H1 (cell line): ENCODE results near the gene RNASEH2A. TPM values are rescaled to one million over a fixed set of nuclear protein-coding genes. Genes with fewer than 3 reads are reported as not detected.

Experiments used
- CTCF ChIA-PET: fragments of 300-600 bp; sonication (Branson Sonifier 250); formaldehyde crosslinking; loops from one replicate; lab custom pipeline; 2021; ENCODE audit not compliant: partially characterized antibody; lab: Charles Lee
- POLR2A ChIA-PET: fragments of 300-600 bp; sonication (Branson Sonifier 250); formaldehyde crosslinking; loops from one replicate; lab custom pipeline; 2021; ENCODE audit warnings: inconsistent platforms; ENCODE audit not compliant: partially characterized antibody; lab: Charles Lee
- DNase-seq, 2 experiments: peaks; one replicate each; pipeline versions ENCODE4 v3.0.0 to v3.0.0-alpha.2; 2010 to 2022; ENCODE audit warnings: low spot score in 2 of 2, low read depth in 1 of 2, mixed read lengths in 1 of 2
- FAIRE-seq: peaks from 2 replicates; lab custom pipeline; 2011; peaks lifted over from hg19 to GRCh38; lab: Jason Lieb, UNC
- H2AFZ ChIP-seq: 2 replicates; pipeline ENCODE4 v1.8.1; 2012; ENCODE audit warnings: low read length, inconsistent platforms
- H2AK5ac ChIP-seq: 2 replicates; pipeline ENCODE4 v1.6.1; 2013; ENCODE audit warnings: low read depth, low read length
- H2BK120ac ChIP-seq: replicated peaks from 2 replicates; pipeline ENCODE3; 2013; ENCODE audit warnings: low read depth, low read length, inconsistent platforms
- H2BK12ac ChIP-seq: 2 replicates; pipeline ENCODE4 v1.6.1; 2013; ENCODE audit warnings: low read depth, low read length
- H2BK15ac ChIP-seq: 2 replicates; pipeline ENCODE4 v1.6.1; 2013; ENCODE audit warnings: low read length
- H2BK20ac ChIP-seq: 2 replicates; pipeline ENCODE4 v1.6.1; 2013; ENCODE audit warnings: low read length
- H2BK5ac ChIP-seq: 2 replicates; pipeline ENCODE4 v1.6.1; 2013; ENCODE audit warnings: low read depth, low read length
- H3K14ac ChIP-seq: 2 replicates; pipeline ENCODE4 v1.6.1; 2013; ENCODE audit warnings: inconsistent platforms; ENCODE audit not compliant: insufficient read length
- H3K18ac ChIP-seq: 2 replicates; pipeline ENCODE4 v1.6.1; 2013; ENCODE audit warnings: low read length; ENCODE audit errors: extremely low read depth
- H3K23ac ChIP-seq: 2 replicates; pipeline ENCODE4 v1.6.1; 2013; ENCODE audit warnings: inconsistent platforms; ENCODE audit not compliant: insufficient read length
- H3K23me2 ChIP-seq: 2 replicates; pipeline ENCODE4 v1.6.1; 2013; ENCODE audit warnings: low read depth, low read length
- H3K27ac ChIP-seq: 2 replicates; pipeline ENCODE4 v1.6.1; 2011; ENCODE audit warnings: low read depth, low read length, inconsistent platforms
- H3K27me3 ChIP-seq, 4 experiments: replicated peaks in 1 of 4; 1 replicate in 1 of 4; 2 replicates in 3 of 4; pipeline versions ENCODE4 v1.6.1 to v1.8.1; 2011 to 2013; ENCODE audit warnings: low read length in 3 of 4, mild to moderate bottlenecking in 3 of 4, inconsistent platforms in 2 of 4, mixed read lengths in 2 of 4, moderate library complexity in 1 of 4; ENCODE audit not compliant: control insufficient read depth in 3 of 4, insufficient read depth in 3 of 4; ENCODE audit errors: extremely low read depth in 1 of 4
- H3K36me3 ChIP-seq, 4 experiments: 2 replicates each; pipeline versions ENCODE4 v1.6.1 to v1.8.1; 2011 to 2013; ENCODE audit warnings: mild to moderate bottlenecking in 4 of 4, low read length in 3 of 4, moderate library complexity in 2 of 4, control low read depth in 1 of 4, inconsistent platforms in 1 of 4; ENCODE audit not compliant: insufficient read depth in 4 of 4, control insufficient read depth in 2 of 4
- H3K4ac ChIP-seq: replicated peaks from 2 replicates; pipeline ENCODE3; 2013; ENCODE audit warnings: low read length, low read depth, mixed read lengths, inconsistent platforms; ENCODE audit not compliant: insufficient read length
- H3K4me1 ChIP-seq, 4 experiments: replicated peaks in 1 of 4; 1 replicate in 1 of 4; 2 replicates in 3 of 4; pipeline versions ENCODE4 v1.6.1 to v1.8.1; 2011 to 2013; ENCODE audit warnings: low read length in 3 of 4, inconsistent platforms in 2 of 4, mixed read lengths in 1 of 4; ENCODE audit not compliant: insufficient read depth in 4 of 4, control insufficient read depth in 3 of 4
- H3K4me2 ChIP-seq, 2 experiments: 2 replicates each; pipeline versions ENCODE4 v1.6.1 to v1.8.1; 2011 to 2013; ENCODE audit warnings: low read depth in 2 of 2, low read length in 2 of 2, control low read depth in 1 of 2, inconsistent platforms in 1 of 2, mild to moderate bottlenecking in 1 of 2; ENCODE audit not compliant: insufficient read depth in 1 of 2
- H3K4me3 ChIP-seq, 4 experiments: fragments of 200-600, 300-600 bp in 1 of 4; sonication (generic), shearing (Covaris generic), sonication (Bioruptor Twin) in 1 of 4; 2 replicates each; pipeline versions ENCODE4 v1.5.1 to v1.8.1; 2011 to 2016; ENCODE audit warnings: low read length in 4 of 4, low read depth in 3 of 4, control low read depth in 2 of 4, inconsistent platforms in 2 of 4, mild to moderate bottlenecking in 2 of 4, mixed read lengths in 1 of 4, moderate library complexity in 1 of 4; ENCODE audit not compliant: insufficient read depth in 2 of 4; ENCODE audit errors: extremely low read depth in 1 of 4
- H3K56ac ChIP-seq: replicated peaks from 2 replicates; pipeline ENCODE3; 2013; ENCODE audit warnings: low read depth, mild to moderate bottlenecking, mixed read lengths, low read length, inconsistent platforms; ENCODE audit not compliant: insufficient read length
- H3K79me1 ChIP-seq: 2 replicates; pipeline ENCODE4 v1.6.1; 2013; ENCODE audit warnings: low read depth, low read length, control low read depth
- H3K79me2 ChIP-seq, 2 experiments: 2 replicates each; pipeline versions ENCODE4 v1.6.1 to v1.8.1; 2012 to 2013; ENCODE audit warnings: low read length in 2 of 2, mild to moderate bottlenecking in 2 of 2, inconsistent platforms in 1 of 2; ENCODE audit not compliant: insufficient read depth in 2 of 2, control insufficient read depth in 1 of 2
- H3K9ac ChIP-seq, 4 experiments: replicated peaks in 1 of 4; 1 replicate in 1 of 4; 2 replicates in 3 of 4; pipeline versions ENCODE4 v1.6.1 to v1.8.1; 2011 to 2013; ENCODE audit warnings: low read depth in 3 of 4, low read length in 3 of 4, control low read depth in 2 of 4, mild to moderate bottlenecking in 2 of 4, moderate library complexity in 2 of 4, inconsistent platforms in 1 of 4; ENCODE audit errors: extremely low read depth in 1 of 4
- H3K9me3 ChIP-seq, 2 experiments: 2 replicates each; pipeline versions ENCODE4 v1.6.1 to v1.8.1; 2012 to 2013; ENCODE audit warnings: mild to moderate bottlenecking in 2 of 2, moderate library complexity in 2 of 2, control low read depth in 1 of 2, inconsistent platforms in 1 of 2, low read depth in 1 of 2, low read length in 1 of 2, mixed read lengths in 1 of 2; ENCODE audit not compliant: insufficient read depth in 2 of 2
- H4K20me1 ChIP-seq, 2 experiments: replicated peaks in 1 of 2; 2 replicates each; pipeline versions ENCODE3 to v1.8.1; 2011 to 2013; ENCODE audit warnings: inconsistent platforms in 2 of 2, low read length in 2 of 2, mild to moderate bottlenecking in 1 of 2; ENCODE audit not compliant: insufficient read depth in 2 of 2, control insufficient read depth in 1 of 2
- H4K5ac ChIP-seq: 2 replicates; pipeline ENCODE4 v1.6.1; 2013; ENCODE audit warnings: low read length, low read depth, mixed read lengths, inconsistent platforms; ENCODE audit not compliant: insufficient read length
- H4K8ac ChIP-seq: 2 replicates; pipeline ENCODE4 v1.8.0; 2013; ENCODE audit warnings: mild to moderate bottlenecking, moderate library complexity, low read length, inconsistent platforms; ENCODE audit not compliant: insufficient read depth; ENCODE audit errors: extremely low read depth
- H4K91ac ChIP-seq: replicated peaks from 2 replicates; pipeline ENCODE3; 2013; ENCODE audit warnings: low read length, mixed read lengths, inconsistent platforms; ENCODE audit not compliant: insufficient read length
- ASH2L ChIP-seq: fragments of 200-600, 300-600 bp; sonication (generic); IDR thresholded peaks from one replicate; pipeline ENCODE4 v1.7.1; 2017; ENCODE audit warnings: low read length
- CHD1 ChIP-seq: IDR thresholded peaks from 2 replicates; pipeline ENCODE4 v1.6.1; 2012; ENCODE audit warnings: low read depth, low read length, improper control_type of control experiment
- KDM4A ChIP-seq: IDR thresholded peaks from one replicate; pipeline ENCODE4 v1.7.1; 2012; ENCODE audit warnings: low read depth, mild to moderate bottlenecking, moderate library complexity, low read length, inconsistent platforms; ENCODE audit not compliant: severe bottlenecking
- PHF8 ChIP-seq: fragments of 200-600 bp; sonication (generic); conservative IDR thresholded peaks from 2 replicates; pipeline ENCODE4 v1.7.1; 2012; ENCODE audit warnings: low read depth, mild to moderate bottlenecking, inconsistent platforms, low read length, moderate library complexity
- RBBP5 ChIP-seq: IDR thresholded peaks from 2 replicates; pipeline ENCODE4 v1.7.1; 2012; ENCODE audit warnings: low read depth, mild to moderate bottlenecking, inconsistent platforms, low read length, moderate library complexity, borderline replicate concordance
- TAF1 ChIP-seq: IDR thresholded peaks from 2 replicates; pipeline ENCODE4 v1.6.1; 2011; ENCODE audit warnings: mild to moderate bottlenecking, low read depth, low read length
- TEAD4 ChIP-seq: IDR thresholded peaks from 2 replicates; pipeline ENCODE4 v1.6.1; 2012; ENCODE audit warnings: low read depth, low read length, inconsistent platforms, mixed read lengths
- WGBS, 2 experiments: shearing (Covaris generic) in 1 of 2; methylation state at CpG; one replicate each; pipeline versions ENCODE4 v1.1.6 to v1.1.7; 2013 to 2015; ENCODE audit warnings: low lambda C conversion rate in 2 of 2, mixed read lengths in 2 of 2, inconsistent platforms in 1 of 2, low coverage in 1 of 2, missing lambda C conversion rate in 1 of 2; ENCODE audit not compliant: insufficient replicate concordance in 2 of 2, insufficient coverage in 1 of 2, insufficient read length in 1 of 2; ENCODE audit errors: extremely low coverage in 1 of 2, missing lambda C conversion rate in 1 of 2; 5-methylcytosine and 5-hydroxymethylcytosine counted together
- polyA plus RNA-seq, 7 experiments: library from polyadenylated mRNA; depleted of rRNA in 3 of 7; stranded (reverse) in 5 of 7; unstranded in 2 of 7; fragments of >200 nt in 5 of 7; fragments of 200-250 nt in 2 of 7; gene quantifications; 1 replicate in 5 of 7; 2 replicates in 1 of 7; 4 replicates in 1 of 7; pipeline versions ENCODE4 v1.2.1 to v1.2.3, GENCODE V29; 2011 to 2013; ENCODE audit warnings: missing spikeins in 2 of 7, mixed read lengths in 2 of 7
- total RNA-seq: library from RNA; stranded (reverse); fragmentation: NEBNext Ultra II Directional; extraction: Animal tissue kit (Norgen Biotek cat#: 25700); gene quantifications from 2 replicates; pipeline ENCODE4 v1.2.1, GENCODE V29; 2021

The RNASEH2A gene
- total and polyA plus RNA-seq, 2 of the 8 experiments (the other 6 are each of a cell fraction or from before 2014, with no cell fraction given): 67.5 to 120 TPM

DNA sequence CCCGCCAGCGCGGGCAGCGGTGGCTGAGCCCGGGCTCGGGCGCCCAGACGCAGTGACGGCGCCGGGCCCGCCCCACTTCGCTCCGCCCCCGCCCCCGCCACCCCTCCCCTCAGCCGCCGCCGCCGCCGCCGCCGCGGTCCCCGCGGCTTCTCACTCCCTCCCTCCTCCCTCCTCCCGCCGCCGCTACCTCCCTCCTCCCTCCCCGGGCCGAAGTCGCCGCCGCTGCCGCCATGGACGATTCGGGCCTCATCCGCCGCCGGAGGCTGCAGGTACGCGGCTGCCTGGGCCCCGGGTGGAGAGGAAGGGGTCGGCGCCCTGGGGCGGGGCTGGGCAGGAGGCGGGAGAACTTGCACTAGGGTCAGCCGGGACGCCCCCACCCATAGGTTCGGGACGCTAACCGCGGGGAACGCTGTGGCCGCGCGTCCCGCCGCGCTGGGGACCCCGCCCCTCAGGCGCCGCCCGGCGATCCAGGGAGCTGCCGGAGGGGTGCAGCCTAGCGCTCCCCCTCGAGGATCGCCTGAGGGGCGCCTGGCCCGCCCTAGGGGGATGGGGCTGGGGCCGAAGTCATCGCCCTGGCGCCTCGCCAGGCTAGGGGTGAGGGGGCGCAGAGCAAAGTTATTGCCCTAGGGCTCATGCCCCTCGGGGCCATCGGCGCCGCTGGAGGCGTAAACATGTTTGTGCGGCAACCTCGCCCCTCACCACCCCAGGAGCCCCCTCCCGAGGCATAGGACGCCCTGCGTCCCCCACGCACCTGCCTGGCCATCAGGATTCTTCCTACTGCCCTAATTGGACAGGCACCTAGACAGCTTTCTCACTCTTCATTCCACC lies 27.6 kb downstream of the RNASEH2A start:
- TF ChIP-seq TEAD4 (no peak), TAF1 (0 out of 2 replicates have a peak, but pooled peaks have one; percentile 18), RBBP5 (peak; percentile 52; the same call in 1 of the 2 replicates), ASH2L (peak; percentile 64), KDM4A (peak; percentile 88), PHF8 (peak; percentile 47; the same call in 1 of the 2 replicates), CHD1 (no peak)
- Histone ChIP-seq H3K9ac (peak overlapping the region in 1 of 4 experiments; percentile 38; a peak in 1 of 7 replicates), H4K20me1 (peaks cover 2 to 10% of the 10 kb centered on the region in 2 experiments), H2BK20ac (no peak overlapping the region), H3K36me3 (no peaks in the 10 kb centered on the region), H3K27ac (no peak overlapping the region), H3K18ac (peak overlapping the region; percentile 87), H3K14ac (no peak overlapping the region), H3K79me2 (no peaks in the 10 kb centered on the region), H2BK120ac (no peak overlapping the region), H3K9me3 (no peaks in the 10 kb centered on the region), H3K4me3 (peak overlapping the region; percentile 62 to 81 (median 70)), H3K23ac (no peak overlapping the region), H2BK5ac (no peak overlapping the region; the same call in 1 of the 2 replicates), H2AFZ (no peak overlapping the region), H3K56ac (peak overlapping the region; percentile 81), H2BK15ac (0 out of 2 replicates have a peak overlapping the region, but pooled peaks have one; percentile 84), H3K27me3 (peaks cover 0 to 13% (median 9%) of the 10 kb centered on the region in 4 experiments; a peak in 5 of 7 replicates), H3K4me2 (peak overlapping the region; percentile 81 to 88), H2AK5ac (no peak overlapping the region), H2BK12ac (0 out of 2 replicates have a peak overlapping the region, but pooled peaks have one; percentile 88), H4K91ac (no peak overlapping the region), H3K4me1 (peaks cover under 1 to 32% (median 16%) of the 10 kb centered on the region in 4 experiments), H4K8ac (peak overlapping the region; percentile 73), H3K4ac (no peak overlapping the region), H3K23me2 (peaks cover 21% of the 10 kb centered on the region), H3K79me1 (no peaks in the 10 kb centered on the region), H4K5ac (peak overlapping the region; percentile 40)
- DNase-seq: peak in 1 of 2 experiments; percentile 79
- ChIA-PET CTCF (interaction anchor here (0.8 to 2.7 kb wide), 7 partner anchors 9 to 55 kb away, joined by 3 to 11 read pairs (median 6); partner anchors contain the start of gene RNASEH2A), POLR2A (interaction anchor here (0.7 to 2.3 kb wide), 10 partner anchors 9 to 111 kb away, joined by 3 to 13 read pairs (median 4); partner anchors contain the start of genes DNASE2 and TNPO2)
- FAIRE-seq: no peak
- 1% methylated on average over 39 of the region's 87 CpGs; no CpG with 5 or more reads in 1 of the 2 experiments for WGBS, 2 experiments
